ENCODE results near the gene EPB41L4B.

DNA sequence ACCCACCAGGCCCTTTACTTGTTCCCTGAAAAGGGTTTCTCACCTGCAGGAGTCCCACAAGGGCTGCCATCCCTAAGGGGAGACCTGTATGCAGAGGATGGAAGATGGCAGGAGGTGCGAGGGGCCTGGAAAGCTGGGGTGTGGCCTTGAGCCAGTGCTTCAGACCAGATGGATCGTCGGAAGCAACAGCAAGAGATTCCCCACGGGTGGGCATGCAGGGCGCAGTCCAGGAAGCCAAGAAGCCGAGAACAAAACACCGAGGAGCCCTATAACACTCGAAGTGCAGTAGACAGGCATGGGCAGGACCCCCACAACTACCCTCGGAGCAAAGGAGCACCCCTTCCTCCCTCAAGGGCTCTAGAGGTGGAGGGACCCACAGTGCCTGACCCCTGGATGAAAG, 129.1 kb downstream of the EPB41L4B start:
- TF ChIP-seq CTCF (conservative IDR thresholded peaks at IDR 0.05 in 1 of 2, IDR thresholded peaks at IDR 0.05 in 1 of 2; ENCODE audit: extremely low read depth in 1 of 2, insufficient read depth in 1 of 2, low read depth in 1 of 2, low read length in 2 of 2): no peak
- TF ChIP-seq EZH2 (IDR thresholded peaks at IDR 0.05; ENCODE audit: borderline replicate concordance, low read length): no peak
